Osteoblast (primary cell): ENCODE results near the gene GPR85. TPM values are rescaled to one million over a fixed set of nuclear protein-coding genes. Genes with fewer than 3 reads are reported as not detected.
"Not testable (repeated sequence)": the region's sequence is repeated elsewhere in the genome, so short reads cannot be mapped to it uniquely, and the experiment has no call there.

Source experiments
- DNase-seq: peaks from one replicate; pipeline ENCODE4 v3.0.0; 2011; ENCODE audit warnings: low spot score, mixed read lengths; ENCODE audit not compliant: insufficient read length; ENCODE audit errors: missing footprints
- H2AFZ ChIP-seq: 2 replicates; pipeline ENCODE4 v1.6.0; 2011; ENCODE audit warnings: mild to moderate bottlenecking, low read length
- H3K27ac ChIP-seq: 2 replicates; pipeline ENCODE4 v1.5.1; 2011; ENCODE audit warnings: mild to moderate bottlenecking, low read depth, low read length, moderate library complexity
- H3K27me3 ChIP-seq: 2 replicates; pipeline ENCODE4 v1.6.0; 2012; ENCODE audit warnings: mild to moderate bottlenecking, control low read depth, inconsistent platforms, low read length, moderate library complexity; ENCODE audit not compliant: insufficient read depth
- H3K36me3 ChIP-seq: 2 replicates; pipeline ENCODE4 v1.5.1; 2011; ENCODE audit warnings: mild to moderate bottlenecking, low read length, control low read depth, moderate library complexity; ENCODE audit not compliant: insufficient read depth
- H3K4me1 ChIP-seq: 2 replicates; pipeline ENCODE4 v1.5.1; 2011; ENCODE audit warnings: mild to moderate bottlenecking, low read length, control low read depth, moderate library complexity; ENCODE audit not compliant: insufficient read depth
- H3K4me2 ChIP-seq: 2 replicates; pipeline ENCODE4 v1.6.0; 2011; ENCODE audit warnings: mild to moderate bottlenecking, low read length; ENCODE audit not compliant: insufficient read depth
- H3K4me3 ChIP-seq: fragments of 200-600 bp; sonication (generic); 3 replicates; pipeline ENCODE4 v1.5.1; 2012; ENCODE audit warnings: mild to moderate bottlenecking, low read length, inconsistent platforms; ENCODE audit not compliant: insufficient read depth
- H3K79me2 ChIP-seq: 2 replicates; pipeline ENCODE4 v1.6.0; 2012; ENCODE audit warnings: mild to moderate bottlenecking, low read length, control low read depth, inconsistent platforms; ENCODE audit not compliant: insufficient read depth
- H3K9me3 ChIP-seq: 2 replicates; pipeline ENCODE4 v1.5.1; 2011; ENCODE audit warnings: low read depth, low read length, control low read depth
- H4K20me1 ChIP-seq: 2 replicates; pipeline ENCODE4 v1.6.0; 2012; ENCODE audit warnings: mild to moderate bottlenecking, low read length, control low read depth; ENCODE audit not compliant: insufficient read depth
- total RNA-seq: library from RNA; depleted of rRNA; stranded (reverse); fragments of >200 nt; gene quantifications from 2 replicates; pipeline ENCODE4 v1.2.3, GENCODE V29; 2012
- TF ChIP-seq, protein P1 (sequence below): IDR thresholded peaks from 2 replicates; pipeline ENCODE4 v1.5.1; 2011; ENCODE audit warnings: mild to moderate bottlenecking, low read depth, low read length, moderate library complexity; ENCODE audit errors: extremely low read depth

The GPR85 gene
- total RNA-seq, 1 donor, result 7.2 TPM

DNA sequence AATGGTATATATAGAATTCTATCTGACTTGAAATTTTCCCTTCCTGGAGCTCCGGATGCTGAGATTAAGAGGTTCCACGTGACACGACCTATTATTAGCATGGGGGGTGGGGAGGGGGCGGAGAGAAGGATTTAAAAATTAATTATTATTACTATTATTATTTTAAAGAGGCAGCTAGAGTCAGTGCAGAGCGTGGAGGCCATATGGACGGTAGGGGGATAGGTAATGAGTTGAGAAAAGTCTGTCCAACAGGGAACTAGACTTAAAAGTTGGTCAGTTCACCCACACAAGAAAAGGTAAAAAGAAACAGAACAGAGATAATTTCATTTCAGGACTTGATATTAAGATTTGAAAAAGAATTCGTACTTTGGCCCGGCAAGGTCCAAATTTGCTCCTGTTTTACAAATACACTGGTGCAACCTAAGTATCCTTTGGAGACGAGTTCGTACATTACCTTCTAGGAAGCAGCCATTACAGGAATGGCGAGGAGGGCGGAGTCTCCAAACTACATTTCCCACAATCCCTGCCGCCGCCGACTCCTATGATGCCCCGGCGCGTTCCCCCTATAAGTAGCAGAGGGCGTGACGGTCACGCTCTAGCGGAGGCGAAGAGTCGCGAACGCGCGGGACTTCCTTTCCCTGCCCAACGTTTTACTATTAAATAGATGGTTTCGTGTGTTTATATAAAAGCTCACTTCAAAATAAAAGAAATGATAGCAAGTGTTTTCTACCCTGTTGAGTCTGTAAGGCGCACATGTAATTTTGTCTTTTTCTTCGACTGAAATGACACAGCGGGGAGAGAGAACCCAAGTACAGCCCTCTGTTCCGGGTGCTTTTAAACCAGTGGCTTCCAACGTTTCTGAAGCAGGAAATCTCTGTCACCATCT lies 31.7 kb upstream of the GPR85 start, which contains the start of gene SMIM30:
TSS of gene SMIM30 (minus strand) at position 481 of the 886 bp plus-strand sequence. CDS start 976 bp downstream, outside the sequence.
- Histone ChIP-seq H3K27me3 (no peaks in the 10 kb centered on the region), H2AFZ (peak within 1 kb of the TSS; percentile 90), H3K9me3 (no peaks in the 10 kb centered on the region), H3K4me1 (peaks cover 5% of the 10 kb centered on the region), H4K20me1 (no peaks in the 10 kb centered on the region), H3K27ac (peak within 1 kb of the TSS; percentile 67), H3K79me2 (peaks cover 5% of the 10 kb centered on the region), H3K36me3 (peaks cover 6% of the 10 kb centered on the region), H3K4me3 (peak within 1 kb of the TSS; percentile 80), H3K4me2 (peak within 1 kb of the TSS; percentile 86)
- DNase-seq, result peak; percentile 86
- TF ChIP-seq, protein P1, sequence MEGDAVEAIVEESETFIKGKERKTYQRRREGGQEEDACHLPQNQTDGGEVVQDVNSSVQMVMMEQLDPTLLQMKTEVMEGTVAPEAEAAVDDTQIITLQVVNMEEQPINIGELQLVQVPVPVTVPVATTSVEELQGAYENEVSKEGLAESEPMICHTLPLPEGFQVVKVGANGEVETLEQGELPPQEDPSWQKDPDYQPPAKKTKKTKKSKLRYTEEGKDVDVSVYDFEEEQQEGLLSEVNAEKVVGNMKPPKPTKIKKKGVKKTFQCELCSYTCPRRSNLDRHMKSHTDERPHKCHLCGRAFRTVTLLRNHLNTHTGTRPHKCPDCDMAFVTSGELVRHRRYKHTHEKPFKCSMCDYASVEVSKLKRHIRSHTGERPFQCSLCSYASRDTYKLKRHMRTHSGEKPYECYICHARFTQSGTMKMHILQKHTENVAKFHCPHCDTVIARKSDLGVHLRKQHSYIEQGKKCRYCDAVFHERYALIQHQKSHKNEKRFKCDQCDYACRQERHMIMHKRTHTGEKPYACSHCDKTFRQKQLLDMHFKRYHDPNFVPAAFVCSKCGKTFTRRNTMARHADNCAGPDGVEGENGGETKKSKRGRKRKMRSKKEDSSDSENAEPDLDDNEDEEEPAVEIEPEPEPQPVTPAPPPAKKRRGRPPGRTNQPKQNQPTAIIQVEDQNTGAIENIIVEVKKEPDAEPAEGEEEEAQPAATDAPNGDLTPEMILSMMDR, result no peak

GRCh38 chr7:113117374-113117774 lies 30.7 kb upstream of the GPR85 start:
- H3K79me2 ChIP-seq, H3K4me1 ChIP-seq, H4K20me1 ChIP-seq, DNase-seq, H3K9me3 ChIP-seq, H3K36me3 ChIP-seq, H3K27me3 ChIP-seq: not testable (repeated sequence)
- peak overlapping the region; percentile 67 for H3K27ac ChIP-seq
- peak overlapping the region; percentile 86 for H3K4me2 ChIP-seq
- H2AFZ ChIP-seq, result peak overlapping the region; percentile 52
- H3K4me3 ChIP-seq, result peak overlapping the region; percentile 80

DNA sequence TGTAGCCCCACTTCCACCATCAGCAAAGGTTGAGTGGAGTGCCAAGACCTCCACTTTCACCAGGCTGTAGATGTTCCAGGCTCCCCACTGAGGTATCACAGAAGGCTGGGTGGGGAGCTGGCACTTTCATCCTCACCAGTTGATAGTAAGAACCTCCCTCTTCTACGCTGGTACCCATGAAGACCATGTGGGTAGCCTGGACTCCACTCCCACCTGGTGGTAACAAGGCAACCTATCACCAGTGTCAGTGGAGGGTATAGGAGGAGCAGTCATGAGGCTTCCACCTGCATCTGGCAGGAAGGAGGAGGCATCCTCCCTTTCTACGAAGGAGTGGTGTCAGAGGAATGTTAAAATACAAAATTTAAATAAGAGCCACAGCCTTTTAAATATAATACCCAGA lies 27.3 kb upstream of the GPR85 start:
- peaks cover 3% of the 10 kb centered on the region for H3K4me1 ChIP-seq
- H4K20me1 ChIP-seq, result no peaks in the 10 kb centered on the region
- no peak overlapping the region for H3K4me2 ChIP-seq
- H3K27ac ChIP-seq, result no peak overlapping the region
- H2AFZ ChIP-seq, result no peak overlapping the region
- TF ChIP-seq, protein P1, result peak; percentile 30
- H3K79me2 ChIP-seq, result peaks cover 5% of the 10 kb centered on the region
- no peak overlapping the region for H3K4me3 ChIP-seq
- H3K27me3 ChIP-seq, result no peaks in the 10 kb centered on the region
- peaks cover 6% of the 10 kb centered on the region for H3K36me3 ChIP-seq
- no peak for DNase-seq
- H3K9me3 ChIP-seq, result no peaks in the 10 kb centered on the region

DNA sequence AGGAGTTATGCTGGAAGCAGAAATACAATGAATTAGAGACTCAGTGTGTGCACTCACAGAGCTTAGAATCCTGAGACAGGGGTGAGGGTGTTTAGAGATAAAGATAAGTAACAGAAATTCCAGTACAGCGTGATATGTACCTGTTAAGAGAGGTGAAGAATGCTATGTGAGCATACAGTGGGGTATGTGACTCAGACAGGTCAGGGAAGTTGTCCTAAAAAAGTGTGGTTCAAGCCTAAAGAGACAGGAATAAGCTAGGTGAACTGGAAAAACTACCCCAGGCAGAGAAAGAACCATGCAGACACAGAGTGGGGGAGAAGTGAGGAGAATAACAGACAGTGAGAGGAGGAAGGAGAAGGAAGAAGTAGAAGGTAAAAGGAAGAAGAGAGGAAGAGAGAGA lies 23.1 kb upstream of the GPR85 start:
- H3K27me3 ChIP-seq, result no peaks in the 10 kb centered on the region
- H4K20me1 ChIP-seq, result no peaks in the 10 kb centered on the region
- no peak for DNase-seq
- no peak overlapping the region for H3K27ac ChIP-seq
- TF ChIP-seq, protein P1, result no peak
- no peaks in the 10 kb centered on the region for H3K36me3 ChIP-seq
- no peaks in the 10 kb centered on the region for H3K9me3 ChIP-seq
- no peak overlapping the region for H3K4me3 ChIP-seq
- no peaks in the 10 kb centered on the region for H3K4me1 ChIP-seq
- H3K79me2 ChIP-seq, result no peaks in the 10 kb centered on the region
- H3K4me2 ChIP-seq, result no peak overlapping the region
- no peak overlapping the region for H2AFZ ChIP-seq
